ENCODE results near the gene SLC22A8. TPM values are rescaled to one million over a fixed set of nuclear protein-coding genes. Genes with fewer than 3 reads are reported as not detected.

Gene SLC22A8
- total RNA-seq, 1 experiment from 2014 or later: not detected

- no peak overlapping the region for H3K27ac ChIP-seq
- peaks cover 94% of the 10 kb centered on the region for H3K27me3 ChIP-seq (ENCODE audit: insufficient read depth, low read depth)
- H3K4me1 ChIP-seq (replicated peaks; ENCODE audit: insufficient read depth): no peaks in the 10 kb centered on the region
- H3K4me3 ChIP-seq: no peak overlapping the region
- H2AFZ ChIP-seq: no peak overlapping the region
- H3F3A ChIP-seq (ENCODE audit: insufficient read depth, low read depth): no peaks in the 10 kb centered on the region
- no peaks in the 10 kb centered on the region for H3K9me2 ChIP-seq (ENCODE audit: insufficient read depth)
- no peak overlapping the region for H3K4me2 ChIP-seq
- H3K79me2 ChIP-seq (ENCODE audit: low read depth): no peaks in the 10 kb centered on the region
- TF ChIP-seq EZH2 (IDR thresholded peaks at IDR 0.05; ENCODE audit: low read depth) (no peak), CTCF (conservative IDR thresholded peaks at IDR 0.05) (no peak)
- BruUV-seq (replicated peaks): no TSS peak
- intact Hi-C loops (cut with micrococcal nuclease; ENCODE audit: unreplicated experiment): no loop called here
- no peak for DNase-seq
- no peaks in the 10 kb centered on the region for H3K9me3 ChIP-seq (ENCODE audit: insufficient read depth, low read depth)
- ChIA-PET POLR2A (ENCODE audit: unreplicated experiment) (no interaction called here), CTCF (no interaction called here)
- no peaks in the 10 kb centered on the region for H3K36me3 ChIP-seq (ENCODE audit: low read depth)
- no peaks in the 10 kb centered on the region for H4K20me1 ChIP-seq (ENCODE audit: insufficient read depth)
Observed at GRCh38 chr11:63012430-63012829, 3.2 kb downstream of the SLC22A8 start.

- CTCF ChIA-PET: interaction anchor here (0.6 kb wide), 1 partner anchor 930 kb away, joined by 3 read pairs; no protein-coding TSS in a partner anchor
- no TSS peak for BruUV-seq (replicated peaks)
- POLR2A ChIA-PET (ENCODE audit: unreplicated experiment): no interaction called here
- no peak for DNase-seq
- Histone ChIP-seq H3K36me3 (ENCODE audit: low read depth) (no peaks in the 10 kb centered on the region), H2AFZ (no peak overlapping the region), H3K27me3 (ENCODE audit: insufficient read depth, low read depth) (peaks cover 84% of the 10 kb centered on the region), H3K79me2 (ENCODE audit: low read depth) (no peaks in the 10 kb centered on the region), H3K9me2 (ENCODE audit: insufficient read depth) (no peaks in the 10 kb centered on the region), H3K4me3 (no peak overlapping the region), H3K4me1 (replicated peaks; ENCODE audit: insufficient read depth) (no peaks in the 10 kb centered on the region), H4K20me1 (ENCODE audit: insufficient read depth) (no peaks in the 10 kb centered on the region), H3K4me2 (no peak overlapping the region), H3F3A (ENCODE audit: insufficient read depth, low read depth) (no peaks in the 10 kb centered on the region), H3K27ac (no peak overlapping the region), H3K9me3 (ENCODE audit: insufficient read depth, low read depth) (no peaks in the 10 kb centered on the region)
- TF ChIP-seq EZH2 (IDR thresholded peaks at IDR 0.05; ENCODE audit: low read depth) (no peak), CTCF (conservative IDR thresholded peaks at IDR 0.05) (no peak)
- intact Hi-C loops (cut with micrococcal nuclease; ENCODE audit: unreplicated experiment): no loop called here
Observed at GRCh38 chr11:63010934-63011439, 4.7 kb downstream of the SLC22A8 start.

- intact Hi-C loops (cut with micrococcal nuclease; ENCODE audit: unreplicated experiment): no loop called here
- no TSS peak for BruUV-seq (replicated peaks)
- POLR2A ChIA-PET (ENCODE audit: unreplicated experiment): no interaction called here
Observed at GRCh38 chr11:63007920-63008319, 7.7 kb downstream of the SLC22A8 start.

More at GRCh38 chr11:63007920-63008319, 7.7 kb downstream of the SLC22A8 start:
- H3K27ac ChIP-seq: no peak overlapping the region
- CTCF ChIA-PET: interaction anchor here (0.5 kb wide), 1 partner anchor 579 kb away, joined by 3 read pairs; no protein-coding TSS in a partner anchor
- H3K4me2 ChIP-seq: no peak overlapping the region
- no peaks in the 10 kb centered on the region for H3K36me3 ChIP-seq (ENCODE audit: low read depth)
- no peaks in the 10 kb centered on the region for H3K79me2 ChIP-seq (ENCODE audit: low read depth)
- no peaks in the 10 kb centered on the region for H3F3A ChIP-seq (ENCODE audit: insufficient read depth, low read depth)
- H3K27me3 ChIP-seq (ENCODE audit: insufficient read depth, low read depth): peaks cover 67% of the 10 kb centered on the region
- TF ChIP-seq EZH2 (IDR thresholded peaks at IDR 0.05; ENCODE audit: low read depth) (no peak), CTCF (conservative IDR thresholded peaks at IDR 0.05) (no peak)
- no peaks in the 10 kb centered on the region for H3K4me1 ChIP-seq (replicated peaks; ENCODE audit: insufficient read depth)
- H3K9me3 ChIP-seq (ENCODE audit: insufficient read depth, low read depth): no peaks in the 10 kb centered on the region
- H3K9me2 ChIP-seq (ENCODE audit: insufficient read depth): no peaks in the 10 kb centered on the region
- no peak overlapping the region for H2AFZ ChIP-seq
- DNase-seq: no peak
- no peaks in the 10 kb centered on the region for H4K20me1 ChIP-seq (ENCODE audit: insufficient read depth)
- no peak overlapping the region for H3K4me3 ChIP-seq

All from PC-9 (cell line).